KMS-11 (cell line): Measurements from ENCODE around the gene PRDM1.

ENCODE experiments used
- H2AFZ ChIP-seq: fragments of 200-600 bp; sonication (generic); 2 replicates; pipeline ENCODE4 v1.6.1; 2016; ENCODE audit warnings: antibody characterized with exemption, mixed run types, low read depth
- H3K27ac ChIP-seq: fragments of 200-600 bp; sonication (generic); 2 replicates; pipeline ENCODE4 v1.6.1; 2016; ENCODE audit warnings: mild to moderate bottlenecking, mixed run types
- H3K27me3 ChIP-seq: fragments of 200-600 bp; sonication (generic); 2 replicates; pipeline ENCODE4 v1.6.1; 2017; ENCODE audit warnings: mild to moderate bottlenecking, low read depth, mixed run types, moderate library complexity; ENCODE audit not compliant: insufficient read depth
- H3K36me3 ChIP-seq: fragments of 200-600 bp; sonication (generic); 2 replicates; pipeline ENCODE4 v1.6.1; 2017; ENCODE audit warnings: mild to moderate bottlenecking, mixed run types; ENCODE audit not compliant: insufficient read depth
- H3K4me1 ChIP-seq: fragments of 200-600 bp; sonication (generic); 2 replicates; pipeline ENCODE4 v1.6.1; 2016; ENCODE audit warnings: mild to moderate bottlenecking, low read depth, mixed run types; ENCODE audit not compliant: poor library complexity, severe bottlenecking
- H3K4me2 ChIP-seq: fragments of 200-600 bp; sonication (generic); 2 replicates; pipeline ENCODE4 v1.7.0; 2016; ENCODE audit warnings: mild to moderate bottlenecking, mixed run types
- H3K4me3 ChIP-seq: fragments of 200-600 bp; sonication (generic); IDR thresholded peaks from 2 replicates; pipeline ENCODE4 v1.6.1; 2017; ENCODE audit warnings: low read depth, low read length, mixed read lengths; ENCODE audit not compliant: insufficient read depth
- H3K79me2 ChIP-seq: fragments of 200-600 bp; sonication (generic); 2 replicates; pipeline ENCODE4 v1.6.1; 2016; ENCODE audit warnings: low read depth, mixed run types; ENCODE audit not compliant: insufficient read depth
- H3K9ac ChIP-seq: fragments of 200-600 bp; sonication (generic); 2 replicates; pipeline ENCODE4 v1.6.1; 2016; ENCODE audit warnings: mild to moderate bottlenecking, mixed run types
- H4K20me1 ChIP-seq: fragments of 200-600 bp; sonication (generic); 2 replicates; pipeline ENCODE4 v1.6.1; 2016; ENCODE audit warnings: mild to moderate bottlenecking, mixed run types; ENCODE audit not compliant: insufficient read depth
- TF ChIP-seq, protein P1 (sequence below): fragments of 200-600 bp; sonication (generic); conservative IDR thresholded peaks from 2 replicates; pipeline ENCODE4 v1.6.1; 2017; ENCODE audit warnings: low read depth, mild to moderate bottlenecking, antibody characterized with exemption, low read length, moderate library complexity, mixed read lengths

The PRDM1 gene

DNA sequence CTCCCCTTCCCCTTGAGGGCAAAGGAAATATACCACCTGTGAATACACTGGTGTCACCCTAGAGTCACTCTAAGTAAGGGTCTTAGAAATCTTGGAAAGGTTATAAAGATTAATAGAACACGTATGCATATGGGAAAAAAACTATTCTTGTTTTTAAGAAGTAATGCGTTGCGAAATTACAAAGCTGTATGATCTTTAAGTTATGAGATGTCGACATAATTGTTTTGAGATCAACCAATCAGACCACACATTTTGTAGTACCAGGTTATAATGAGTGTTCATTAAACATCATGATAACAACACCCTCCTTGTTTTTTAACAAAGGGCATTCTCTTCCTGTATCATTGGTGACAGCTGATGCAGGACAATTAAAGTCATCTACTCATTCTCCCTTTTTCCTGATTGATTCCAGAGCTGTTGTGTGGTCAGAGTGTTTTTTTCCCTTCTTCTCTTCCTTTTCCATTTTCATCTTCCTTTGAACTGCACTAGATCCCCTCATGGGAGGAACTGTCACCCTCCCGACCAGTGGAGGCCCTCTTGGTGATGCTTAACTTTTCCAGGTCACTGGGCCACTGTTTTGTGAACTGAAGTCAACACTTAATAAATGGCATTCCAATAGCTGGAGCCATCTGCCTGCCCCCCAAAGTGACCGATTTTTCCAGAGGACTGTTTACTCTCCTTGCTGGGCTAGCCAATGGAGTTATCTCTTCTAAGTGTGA lies 37.0 kb downstream of the PRDM1 start:
- TF ChIP-seq, protein P1, sequence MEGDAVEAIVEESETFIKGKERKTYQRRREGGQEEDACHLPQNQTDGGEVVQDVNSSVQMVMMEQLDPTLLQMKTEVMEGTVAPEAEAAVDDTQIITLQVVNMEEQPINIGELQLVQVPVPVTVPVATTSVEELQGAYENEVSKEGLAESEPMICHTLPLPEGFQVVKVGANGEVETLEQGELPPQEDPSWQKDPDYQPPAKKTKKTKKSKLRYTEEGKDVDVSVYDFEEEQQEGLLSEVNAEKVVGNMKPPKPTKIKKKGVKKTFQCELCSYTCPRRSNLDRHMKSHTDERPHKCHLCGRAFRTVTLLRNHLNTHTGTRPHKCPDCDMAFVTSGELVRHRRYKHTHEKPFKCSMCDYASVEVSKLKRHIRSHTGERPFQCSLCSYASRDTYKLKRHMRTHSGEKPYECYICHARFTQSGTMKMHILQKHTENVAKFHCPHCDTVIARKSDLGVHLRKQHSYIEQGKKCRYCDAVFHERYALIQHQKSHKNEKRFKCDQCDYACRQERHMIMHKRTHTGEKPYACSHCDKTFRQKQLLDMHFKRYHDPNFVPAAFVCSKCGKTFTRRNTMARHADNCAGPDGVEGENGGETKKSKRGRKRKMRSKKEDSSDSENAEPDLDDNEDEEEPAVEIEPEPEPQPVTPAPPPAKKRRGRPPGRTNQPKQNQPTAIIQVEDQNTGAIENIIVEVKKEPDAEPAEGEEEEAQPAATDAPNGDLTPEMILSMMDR: no peak
- Histone ChIP-seq H3K4me3 (no peak overlapping the region), H4K20me1 (no peaks in the 10 kb centered on the region), H3K27ac (no peak overlapping the region), H3K36me3 (no peaks in the 10 kb centered on the region), H2AFZ (no peak overlapping the region), H3K79me2 (no peaks in the 10 kb centered on the region), H3K4me2 (no peak overlapping the region), H3K27me3 (no peaks in the 10 kb centered on the region), H3K4me1 (peaks cover 39% of the 10 kb centered on the region), H3K9ac (no peak overlapping the region)

DNA sequence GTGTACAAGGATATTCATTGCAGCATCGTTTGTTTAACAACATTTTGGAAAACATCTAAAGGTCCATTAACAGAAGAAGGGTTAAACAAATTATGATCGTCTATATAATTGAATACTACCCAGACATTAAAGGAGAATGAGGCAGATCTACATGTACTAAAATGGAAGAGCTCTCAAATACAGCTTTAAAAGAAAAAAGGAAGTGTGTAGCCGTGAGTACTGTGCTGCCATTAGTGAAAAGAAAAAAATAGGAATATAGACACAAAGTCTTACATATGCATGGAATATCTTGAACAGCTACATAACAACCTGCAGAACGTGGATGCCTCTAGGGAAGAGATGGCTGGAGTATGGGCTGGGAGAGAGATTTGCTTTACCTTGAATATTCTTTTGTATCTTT lies 37.9 kb downstream of the PRDM1 start:
- Histone ChIP-seq H4K20me1 (no peaks in the 10 kb centered on the region), H3K79me2 (no peaks in the 10 kb centered on the region), H3K27ac (no peak overlapping the region), H3K4me1 (peaks cover 36% of the 10 kb centered on the region), H3K36me3 (no peaks in the 10 kb centered on the region), H3K4me2 (no peak overlapping the region), H3K27me3 (no peaks in the 10 kb centered on the region), H3K9ac (no peak overlapping the region), H3K4me3 (no peak overlapping the region), H2AFZ (no peak overlapping the region)
- TF ChIP-seq, protein P1: no peak

DNA sequence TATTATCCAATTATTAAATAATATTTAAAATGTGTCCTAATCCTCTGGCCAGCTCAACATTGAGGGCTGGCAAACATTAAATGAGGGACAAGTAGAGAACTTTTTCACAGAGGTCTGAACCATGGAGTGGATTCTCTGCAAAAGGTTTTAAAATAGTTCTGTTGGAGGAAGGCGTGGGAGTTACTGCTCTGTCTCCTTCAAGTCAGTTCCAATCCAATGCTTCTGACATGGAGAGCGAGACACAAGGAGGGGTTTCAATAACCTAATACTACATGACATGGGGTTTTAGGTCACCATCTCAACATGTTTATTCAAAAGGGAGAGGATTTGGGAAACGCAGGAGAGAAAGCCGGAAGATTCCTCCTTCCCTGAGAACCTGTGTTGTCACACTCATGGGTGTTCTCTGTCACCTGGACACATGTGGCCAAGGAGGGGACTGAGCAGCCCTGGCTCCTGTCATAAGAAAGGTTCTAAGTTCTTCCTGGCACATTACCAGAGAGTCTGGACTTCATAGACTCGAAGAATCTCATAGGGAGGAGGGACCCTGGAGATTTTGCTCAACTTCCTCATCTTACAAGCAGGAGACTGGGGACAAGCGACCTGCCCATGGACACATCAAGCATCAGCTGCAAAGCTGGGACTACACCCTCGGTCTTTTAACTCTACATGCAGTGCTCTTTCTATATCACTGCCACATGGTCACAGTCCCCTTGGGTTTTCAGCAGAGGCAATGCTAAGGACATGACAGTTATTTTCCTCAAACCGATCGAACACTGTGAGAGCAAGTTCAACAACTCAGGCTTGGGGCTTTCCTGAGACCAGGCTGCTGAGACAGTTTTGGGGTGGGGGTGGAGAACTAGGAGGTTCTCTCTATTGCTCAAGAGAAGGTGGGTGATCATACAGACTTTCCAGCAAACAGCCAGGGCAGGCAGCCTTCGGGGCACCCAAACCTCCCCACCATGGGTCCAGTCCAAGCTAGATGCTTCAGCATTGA lies 38.6 kb downstream of the PRDM1 start:
- H2AFZ ChIP-seq: no peak overlapping the region
- no peaks in the 10 kb centered on the region for H3K27me3 ChIP-seq
- no peaks in the 10 kb centered on the region for H4K20me1 ChIP-seq
- TF ChIP-seq, protein P1: no peak
- no peak overlapping the region for H3K4me2 ChIP-seq
- H3K27ac ChIP-seq: no peak overlapping the region
- no peak overlapping the region for H3K4me3 ChIP-seq
- no peaks in the 10 kb centered on the region for H3K36me3 ChIP-seq
- H3K79me2 ChIP-seq: no peaks in the 10 kb centered on the region
- H3K4me1 ChIP-seq: peaks cover 41% of the 10 kb centered on the region
- H3K9ac ChIP-seq: no peak overlapping the region

DNA sequence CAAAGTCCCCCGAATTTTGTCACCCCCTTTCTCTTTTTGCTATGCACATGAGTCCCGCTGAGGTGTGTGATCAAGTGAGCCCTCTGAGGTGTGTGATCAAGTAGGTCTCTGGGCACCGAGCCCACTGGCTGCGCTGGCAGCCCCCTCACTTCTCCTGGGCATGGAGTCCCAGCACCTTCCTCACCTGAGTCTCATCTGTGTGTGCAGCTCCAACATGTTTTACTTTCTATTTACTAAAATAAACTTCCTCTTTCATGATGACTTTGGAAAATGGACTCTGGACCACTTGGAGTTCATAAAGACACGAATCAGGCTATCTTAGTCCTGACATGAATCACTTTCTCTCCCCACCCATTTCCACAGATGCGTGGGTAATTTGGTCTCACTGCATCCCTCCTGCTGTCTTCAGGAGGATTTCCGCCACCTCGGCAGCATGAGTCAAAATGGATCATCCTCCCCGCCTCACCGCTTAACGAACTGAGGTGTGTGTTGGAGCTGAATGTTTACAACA lies 39.8 kb downstream of the PRDM1 start:
- H3K4me1 ChIP-seq: peaks cover 49% of the 10 kb centered on the region
- H2AFZ ChIP-seq: no peak overlapping the region
- no peaks in the 10 kb centered on the region for H4K20me1 ChIP-seq
- no peak overlapping the region for H3K4me2 ChIP-seq
- no peaks in the 10 kb centered on the region for H3K27me3 ChIP-seq
- no peaks in the 10 kb centered on the region for H3K36me3 ChIP-seq
- no peaks in the 10 kb centered on the region for H3K79me2 ChIP-seq
- H3K4me3 ChIP-seq: no peak overlapping the region
- no peak overlapping the region for H3K9ac ChIP-seq
- H3K27ac ChIP-seq: no peak overlapping the region
- TF ChIP-seq, protein P1: no peak
